NCI-H1105 treated with DMSO at 0.1 percent for 48 hours (cell line): ENCODE results near the gene ITGB3.
"Not testable (repeated sequence)": the region's sequence is repeated elsewhere in the genome, so short reads cannot be mapped to it uniquely, and the experiment has no call there.

Experiments used
- DNase-seq: peaks from one replicate; lab custom pipeline; 2025; lab: John Stamatoyannopoulos, UW

Gene ITGB3

GRCh38 chr17:47244697-47245096, 8.9 kb upstream of the ITGB3 start:
- DNase-seq = no peak

GRCh38 chr17:47246120-47246519, 7.5 kb upstream of the ITGB3 start:
- DNase-seq = no peak

GRCh38 chr17:47250855-47251254, 2.8 kb upstream of the ITGB3 start:
- no peak for DNase-seq

- no peak for DNase-seq
Measured at GRCh38 chr17:47251421-47251940, 2.1 kb upstream of the ITGB3 start.

GRCh38 chr17:47252209-47252608, 1.4 kb upstream of the ITGB3 start:
- DNase-seq = no peak

- DNase-seq = no peak
Measured at GRCh38 chr17:47252766-47253512, 688 bp upstream of the ITGB3 start.

- no peak for DNase-seq
Measured at GRCh38 chr17:47254403-47254943, 846 bp downstream of the ITGB3 start.

- DNase-seq = no peak
Measured at GRCh38 chr17:47257651-47258339, 4.2 kb downstream of the ITGB3 start.

GRCh38 chr17:47262586-47262985, 9.0 kb downstream of the ITGB3 start:
- DNase-seq = no peak

- no peak for DNase-seq
Measured at GRCh38 chr17:47264166-47264565, 10.5 kb downstream of the ITGB3 start.

GRCh38 chr17:47265983-47266541, 12.4 kb downstream of the ITGB3 start:
- no peak for DNase-seq

GRCh38 chr17:47266782-47267181, 13.2 kb downstream of the ITGB3 start:
- DNase-seq = no peak

- no peak for DNase-seq
Measured at GRCh38 chr17:47267354-47267828, 13.8 kb downstream of the ITGB3 start.

GRCh38 chr17:47268964-47269363, 15.3 kb downstream of the ITGB3 start:
- not testable (repeated sequence) for DNase-seq

- not testable (repeated sequence) for DNase-seq
Measured at GRCh38 chr17:47269561-47270280, 16.1 kb downstream of the ITGB3 start.

GRCh38 chr17:47270946-47271705, 17.5 kb downstream of the ITGB3 start:
- DNase-seq = no peak

GRCh38 chr17:47272491-47272890, 18.9 kb downstream of the ITGB3 start:
- no peak for DNase-seq

- DNase-seq = no peak
Measured at GRCh38 chr17:47273245-47273644, 19.6 kb downstream of the ITGB3 start.

- DNase-seq = no peak
Measured at GRCh38 chr17:47274319-47275069, 20.9 kb downstream of the ITGB3 start.

- no peak for DNase-seq
Measured at GRCh38 chr17:47275245-47275984, 21.8 kb downstream of the ITGB3 start.
